HTR-8/SVneo (cell line): ENCODE measurements around the gene LTN1.
"Not testable (repeated sequence)": the region's sequence is repeated elsewhere in the genome, so short reads cannot be mapped to it uniquely, and the experiment has no call there.

Experiments used
- DNase-seq: peaks from one replicate; pipeline ENCODE4 v3.0.0; 2011; ENCODE audit warnings: low spot score, mixed read lengths; ENCODE audit not compliant: insufficient read length
- FAIRE-seq: peaks from 2 replicates; lab custom pipeline; 2011; peaks lifted over from hg19 to GRCh38; lab: Jason Lieb, UNC

The LTN1 gene

DNA sequence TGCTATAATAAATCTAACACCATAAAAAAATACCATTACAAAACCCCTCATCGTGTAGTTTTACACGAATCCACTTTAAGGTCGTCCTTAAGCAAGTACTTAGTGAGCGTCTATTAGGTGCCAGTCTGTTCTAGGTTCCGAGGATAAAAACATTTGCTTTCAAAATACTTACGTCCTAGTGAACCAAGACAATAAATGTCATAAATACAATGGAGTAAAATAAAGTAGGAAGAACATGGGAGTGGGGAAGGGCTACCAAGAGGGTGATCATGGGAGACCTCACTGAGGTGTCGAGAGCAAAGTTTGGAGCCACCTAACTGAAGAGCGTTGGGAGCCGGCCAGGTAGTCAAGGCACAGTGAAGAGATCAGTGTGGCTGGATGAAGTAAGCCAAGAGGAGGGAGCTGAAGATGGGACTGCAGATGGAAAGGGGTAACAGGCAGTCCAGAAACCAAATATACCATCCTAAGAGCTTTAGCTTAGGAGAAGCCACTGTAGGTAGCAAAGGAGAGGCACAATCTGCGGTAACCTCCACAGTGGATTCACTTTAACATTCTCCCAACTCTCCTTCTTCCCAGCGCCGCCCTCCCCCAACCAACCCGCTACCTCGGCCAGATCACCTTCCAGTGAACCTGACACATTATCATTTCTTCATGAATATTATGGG is 684 bp downstream of the LTN1 start:
- FAIRE-seq (no peak), DNase-seq (no peak)

DNA sequence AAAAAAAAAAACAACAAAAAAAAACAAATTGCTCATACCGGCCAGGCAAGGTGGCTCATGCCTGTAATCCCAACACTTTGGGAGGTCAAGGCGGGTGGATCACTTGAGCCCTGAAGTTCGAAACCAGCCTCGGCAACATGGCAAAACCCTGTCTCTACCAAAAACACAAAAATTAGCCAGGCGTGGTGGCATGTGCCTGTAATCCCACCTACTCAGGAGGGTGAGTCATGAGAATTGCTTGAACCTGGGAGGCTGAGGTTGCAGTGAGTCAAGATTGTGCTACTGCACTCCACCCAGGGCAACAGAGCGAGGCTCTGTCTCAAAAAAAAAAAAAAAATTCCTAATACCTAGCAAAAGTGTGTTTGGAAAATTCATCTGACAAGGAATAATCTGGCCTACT is 4.5 kb downstream of the LTN1 start:
- not testable (repeated sequence) for DNase-seq, FAIRE-seq

DNA sequence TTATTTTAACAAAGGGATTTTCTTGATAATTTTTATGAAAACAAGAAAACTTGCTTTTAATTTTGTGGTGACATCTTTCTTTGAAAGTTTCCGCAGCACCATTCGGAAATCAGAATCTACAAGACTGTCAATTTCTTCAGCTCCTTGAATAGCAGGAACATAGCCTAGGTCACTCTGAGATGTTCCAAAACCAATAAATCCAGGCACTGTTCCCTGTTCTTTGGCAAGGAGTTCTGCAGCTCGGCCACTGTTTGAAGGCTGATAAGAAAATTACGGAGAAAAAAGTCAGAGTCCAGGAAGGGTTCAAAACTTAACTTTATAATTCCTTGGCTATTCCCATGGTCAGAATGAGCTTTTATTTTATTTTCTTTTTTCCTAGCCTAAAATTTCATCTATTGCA is 6.0 kb downstream of the LTN1 start:
- no peak for FAIRE-seq
- no peak for DNase-seq

DNA sequence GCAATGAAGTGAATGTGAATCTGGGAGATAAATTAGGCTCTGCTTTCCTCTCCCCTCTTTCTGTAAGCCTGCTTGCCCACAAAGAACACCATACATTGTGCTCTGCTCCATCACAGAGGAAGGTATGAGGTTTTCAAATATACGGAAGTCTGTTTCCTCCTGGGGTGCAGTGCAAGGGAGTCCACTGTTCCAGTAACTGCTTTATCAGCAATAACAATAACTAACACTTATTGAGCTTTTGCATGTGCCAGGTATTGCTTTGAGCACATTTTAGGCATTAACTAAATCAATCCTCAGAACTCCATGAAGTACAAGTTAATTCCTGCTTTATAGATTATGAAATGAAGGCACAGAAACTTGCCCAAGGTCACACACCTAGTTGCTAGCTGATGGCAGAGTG is 10.0 kb downstream of the LTN1 start:
- DNase-seq (no peak), FAIRE-seq (no peak)

DNA sequence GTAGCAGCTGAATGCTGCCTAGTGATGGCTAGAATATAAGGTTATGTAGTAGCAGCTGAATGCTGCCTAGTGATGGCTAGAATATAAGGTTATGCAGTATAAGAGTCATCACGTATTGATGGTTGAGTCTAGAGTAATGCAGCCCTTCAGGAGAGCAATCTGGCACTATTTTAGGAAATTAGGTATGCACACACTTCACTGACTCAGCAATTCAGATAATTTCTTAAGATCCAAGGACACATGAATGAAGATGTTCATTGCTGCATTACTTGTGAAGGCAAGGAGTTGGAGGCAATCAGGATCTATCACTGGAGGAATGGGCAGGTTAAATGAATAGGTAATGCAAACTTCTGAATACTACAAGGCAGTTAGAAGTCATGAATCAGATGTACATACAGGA is 13.6 kb downstream of the LTN1 start:
- FAIRE-seq (peak; percentile 90), DNase-seq (no peak)

DNA sequence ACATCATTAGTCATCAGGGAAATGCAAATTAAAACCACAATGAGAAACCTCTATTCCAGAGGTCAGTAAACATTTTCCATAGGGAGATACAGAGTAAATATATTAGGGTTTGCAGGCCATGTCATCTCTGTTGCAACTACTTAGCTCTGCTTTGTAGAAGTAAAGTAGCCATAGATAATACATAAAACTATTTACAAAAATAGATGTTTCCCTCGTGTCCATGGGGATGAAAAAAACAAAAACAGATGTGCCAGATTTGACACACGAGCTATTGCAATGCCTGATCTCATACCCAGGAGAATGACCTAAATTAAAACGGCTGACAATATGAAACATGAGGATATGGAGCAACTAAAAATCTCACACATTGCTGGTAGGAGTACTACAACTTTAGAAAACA is 17.3 kb downstream of the LTN1 start:
- DNase-seq = no peak

DNA sequence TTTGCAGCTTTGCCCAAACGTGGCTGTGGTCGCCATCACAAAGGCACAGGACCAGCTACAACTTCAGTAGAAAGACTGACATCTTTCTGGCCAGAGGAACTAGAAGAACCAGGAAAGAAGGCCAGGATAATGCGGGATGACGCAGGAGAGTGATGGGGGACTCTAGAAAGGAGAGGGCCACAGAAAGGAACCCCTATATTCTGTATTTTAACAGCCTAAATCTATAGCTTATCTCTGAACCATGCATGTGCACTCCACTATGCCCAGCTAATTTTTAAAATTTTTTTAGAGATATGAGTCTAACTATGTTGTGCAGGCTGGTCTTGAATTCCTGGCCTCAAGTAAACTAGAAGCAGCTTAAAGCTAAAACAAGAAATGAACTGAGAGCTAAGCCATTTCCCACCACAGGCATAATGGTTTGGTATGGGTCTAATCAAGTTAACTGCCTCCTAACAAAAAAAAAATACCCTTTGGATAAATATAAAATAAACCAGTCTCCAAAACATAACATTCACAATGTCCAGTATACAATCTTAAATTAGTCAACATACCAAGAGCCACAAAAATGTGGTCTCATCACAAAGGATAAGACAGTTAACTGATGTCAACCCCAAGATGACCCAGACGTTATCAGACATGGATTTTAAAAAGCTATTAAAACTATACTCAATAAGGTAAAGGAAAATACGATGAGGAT is 18.0 kb downstream of the LTN1 start:
- FAIRE-seq (no peak), DNase-seq (no peak)

More for the DNA sequence above, 17.3 kb downstream of the LTN1 start:
- no peak for FAIRE-seq

DNA sequence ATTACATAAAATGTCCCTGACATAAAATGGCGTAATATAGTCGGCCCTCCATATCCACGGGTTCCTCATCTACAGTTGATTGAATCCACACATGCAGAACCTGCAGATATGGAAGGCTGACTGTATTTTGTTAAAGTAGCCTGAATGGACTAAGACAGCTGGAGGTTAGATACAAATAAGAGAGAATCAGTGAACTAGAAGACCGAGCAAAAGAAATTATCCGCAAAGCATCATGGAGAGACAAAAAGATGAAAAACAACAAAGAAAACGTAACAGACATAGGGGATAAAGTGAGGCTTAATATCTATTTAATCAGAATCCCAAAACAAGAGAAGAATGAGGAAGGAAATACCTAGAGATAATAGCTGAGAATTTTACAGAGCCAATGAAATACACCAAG is 20.3 kb downstream of the LTN1 start:
- FAIRE-seq = no peak
- no peak for DNase-seq

DNA sequence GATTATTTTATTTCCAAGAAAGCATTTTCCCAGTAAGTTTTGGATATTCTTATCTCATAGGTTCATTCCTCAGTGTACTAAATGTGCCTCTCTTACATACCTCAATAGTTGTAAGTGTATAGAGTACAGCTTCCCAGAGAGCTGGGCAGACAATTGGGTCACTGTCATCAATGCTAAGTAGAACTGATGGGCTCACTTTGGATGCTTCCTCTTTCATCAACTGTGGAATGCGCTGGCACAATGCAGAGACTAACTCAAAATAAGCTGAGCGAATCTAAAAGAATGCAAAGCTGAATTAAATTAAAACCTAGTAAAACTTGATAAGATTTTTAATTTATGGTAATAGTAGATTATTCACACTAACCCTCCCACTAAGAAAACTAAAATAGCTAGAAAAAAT is 21.5 kb downstream of the LTN1 start:
- no peak for FAIRE-seq
- DNase-seq = no peak

DNA sequence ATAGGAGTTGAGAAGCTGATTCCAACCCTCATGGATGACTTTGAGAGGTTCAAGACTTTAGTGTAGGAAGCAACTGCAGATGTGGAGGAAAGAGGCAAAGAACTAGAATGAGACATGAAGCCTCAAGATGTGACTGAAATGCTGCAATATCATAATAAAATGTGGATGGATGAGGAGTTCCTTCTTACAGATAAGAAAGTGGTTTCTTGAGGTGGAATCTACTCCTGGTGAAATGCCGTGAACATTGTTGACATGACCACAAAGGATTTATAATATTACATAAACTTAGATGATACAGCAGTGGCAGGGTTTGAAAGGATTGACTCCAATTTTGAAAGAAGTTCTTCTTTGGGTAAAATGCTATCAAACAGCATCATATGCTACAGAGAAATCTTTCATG is 28.8 kb downstream of the LTN1 start:
- FAIRE-seq (no peak), DNase-seq (no peak)

DNA sequence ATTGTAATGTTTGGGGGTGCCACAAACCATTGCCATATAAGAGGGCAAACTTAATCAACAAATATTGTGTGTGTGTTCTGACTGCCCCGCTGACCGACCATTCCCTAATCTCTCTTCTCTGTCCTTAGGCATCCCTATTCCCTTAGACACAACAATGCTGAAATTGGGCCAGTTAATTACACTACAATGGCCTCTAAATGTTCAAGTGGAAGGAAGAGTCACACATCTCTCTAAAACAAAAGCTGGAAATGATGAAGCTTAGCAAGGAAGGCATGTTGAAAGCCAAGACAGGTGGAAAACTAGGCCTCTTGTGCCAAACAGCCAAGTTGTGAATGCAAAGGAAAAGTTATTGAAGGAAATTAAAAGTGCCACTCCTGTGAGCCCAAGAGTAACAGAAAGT is 30.2 kb downstream of the LTN1 start:
- FAIRE-seq (no peak), DNase-seq (no peak)

DNA sequence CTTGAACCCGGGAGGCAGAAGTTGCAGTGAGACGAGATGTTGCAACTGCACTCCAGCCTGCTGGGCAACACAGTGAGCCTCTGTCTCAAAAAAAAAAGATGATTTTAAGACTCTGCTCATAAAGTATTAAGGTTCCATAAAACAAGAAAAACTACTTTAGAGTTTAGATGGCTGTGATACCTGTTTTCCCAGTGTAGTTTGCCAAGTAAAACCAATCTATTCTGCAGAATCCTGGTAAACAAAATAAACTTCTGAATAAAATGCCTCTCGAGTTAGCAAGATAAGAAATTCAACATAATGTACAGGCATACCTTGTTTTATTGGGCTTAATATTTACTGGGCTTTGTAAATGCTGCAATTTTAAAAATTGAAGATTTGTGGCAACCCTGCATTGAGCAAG is 30.8 kb downstream of the LTN1 start:
- DNase-seq (no peak), FAIRE-seq (no peak)

DNA sequence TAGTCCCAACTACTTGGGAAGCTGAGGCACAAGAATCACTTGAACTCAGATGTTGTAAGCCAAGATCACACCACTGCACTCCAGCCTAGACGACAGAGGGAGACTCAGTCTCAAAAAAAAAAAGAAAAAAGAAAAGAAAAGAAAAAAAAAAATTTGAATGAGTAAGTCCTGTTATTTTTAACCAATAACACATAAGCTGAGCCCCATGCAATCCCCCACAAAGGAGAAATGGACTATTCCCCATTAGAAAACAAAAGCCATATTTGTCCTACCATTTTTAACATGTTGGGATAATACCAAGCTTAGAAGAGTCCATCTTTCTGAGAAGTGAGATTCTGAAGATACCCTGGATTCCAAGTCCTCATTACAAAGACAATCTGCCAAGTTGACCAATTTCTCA is 32.4 kb downstream of the LTN1 start:
- FAIRE-seq = no peak
- DNase-seq = no peak

DNA sequence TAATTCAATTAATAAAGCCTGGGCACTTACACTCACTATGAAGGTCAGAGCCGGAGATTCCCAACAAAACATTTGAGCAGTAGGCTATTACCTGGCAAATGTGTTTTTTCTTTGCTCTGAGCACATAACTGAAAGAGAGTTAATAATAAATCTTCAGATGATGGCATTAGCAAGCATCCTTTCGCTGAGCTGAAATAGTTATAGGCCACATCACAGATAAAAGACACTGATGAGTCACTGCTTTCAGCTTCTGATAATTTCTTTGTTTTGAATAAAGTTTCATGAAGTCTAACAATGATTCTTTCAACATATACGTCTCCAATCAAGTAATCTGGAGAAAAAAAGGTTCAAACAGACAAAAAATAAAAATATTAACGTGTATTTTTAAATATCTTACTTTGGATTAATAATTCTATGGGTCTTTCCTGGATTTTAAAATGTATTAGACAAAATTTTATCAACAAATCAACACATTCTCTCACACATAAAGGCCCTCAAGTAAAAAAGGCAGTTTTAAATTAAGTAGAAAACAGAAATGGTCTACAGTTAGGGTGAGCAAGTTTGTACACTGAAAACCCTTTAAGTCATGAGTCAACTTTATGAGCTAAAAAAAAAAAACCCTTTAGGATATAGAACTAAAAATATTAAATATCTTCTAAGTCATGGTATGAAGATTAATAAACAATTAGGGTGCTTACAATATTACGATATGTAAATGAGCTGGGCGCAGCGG is 33.1 kb downstream of the LTN1 start:
- DNase-seq (peak; percentile 50), FAIRE-seq (no peak)

DNA sequence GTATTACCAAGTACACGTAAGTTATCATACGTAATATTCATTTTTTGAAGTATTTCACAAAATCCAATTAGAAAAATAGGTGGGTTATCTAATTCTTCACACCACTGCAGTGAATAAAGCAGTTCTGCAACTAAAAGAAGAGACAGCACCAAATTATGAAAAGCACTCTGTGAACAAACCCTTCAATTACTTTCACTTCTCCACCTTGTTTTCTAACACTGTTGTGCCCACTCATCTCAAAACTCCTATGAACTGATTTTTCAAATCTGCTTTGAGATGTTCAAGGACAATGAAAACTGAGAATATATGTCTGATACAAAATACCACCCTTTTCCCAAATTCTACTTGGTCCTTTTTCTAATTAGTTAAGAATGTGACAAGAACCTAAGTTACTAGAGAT is 39.4 kb downstream of the LTN1 start:
- DNase-seq (no peak), FAIRE-seq (no peak)

DNA sequence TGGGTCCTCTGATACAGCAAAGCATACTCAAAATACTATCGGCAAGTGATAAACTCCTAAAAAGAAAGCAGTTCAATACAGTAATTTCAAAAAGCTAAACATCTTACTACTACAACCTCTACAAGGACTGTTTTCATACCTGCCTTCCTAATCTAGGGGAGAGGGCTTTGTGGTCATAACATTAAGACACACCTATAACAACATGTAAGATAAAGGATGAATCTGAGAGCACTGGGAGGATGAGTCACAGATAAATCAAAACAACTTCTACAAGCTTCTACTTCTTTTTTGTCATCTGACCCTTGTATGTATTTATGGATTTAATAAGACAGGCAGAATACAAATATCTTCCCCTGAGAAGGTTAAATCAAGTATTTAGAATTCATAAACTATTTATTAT is 40.0 kb downstream of the LTN1 start:
- DNase-seq (no peak), FAIRE-seq (no peak)

DNA sequence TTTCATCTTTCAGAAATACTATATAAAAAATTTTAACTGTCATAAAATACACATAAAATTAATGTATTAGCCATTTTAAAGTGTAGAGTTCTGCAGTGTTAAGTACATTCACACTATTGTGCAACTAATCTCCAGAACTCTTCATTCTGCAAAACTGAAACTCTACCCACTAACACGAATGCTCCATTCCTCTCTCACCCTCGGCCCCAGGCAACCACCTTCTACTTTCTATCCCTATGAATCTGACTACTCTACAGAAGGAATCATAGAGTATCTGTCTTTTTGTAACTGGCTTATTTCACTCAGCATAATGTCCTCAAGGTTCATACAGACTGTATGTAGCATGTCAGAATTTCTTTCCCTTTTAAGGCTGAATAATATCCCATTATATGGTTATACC is 43.4 kb downstream of the LTN1 start:
- DNase-seq (no peak), FAIRE-seq (no peak)

DNA sequence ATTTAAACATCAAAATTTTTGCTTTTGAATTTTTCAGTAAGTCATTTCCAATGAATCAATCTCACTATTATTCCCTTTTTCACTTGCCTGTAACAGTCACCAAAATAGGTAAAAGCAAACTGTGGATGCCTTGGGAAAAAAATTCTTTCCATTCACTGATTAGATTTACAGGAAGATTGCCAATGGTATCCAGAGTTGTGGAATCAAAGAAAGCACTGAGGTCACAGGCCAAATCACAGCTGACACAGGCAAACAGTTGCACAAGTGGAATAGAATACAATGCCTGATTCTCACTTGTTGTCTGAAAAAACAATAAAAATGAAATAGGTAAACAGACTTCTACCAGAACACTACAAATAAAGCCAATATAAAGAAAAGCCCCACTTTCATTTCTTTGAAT is 48.4 kb downstream of the LTN1 start:
- DNase-seq (no peak), FAIRE-seq (no peak)

DNA sequence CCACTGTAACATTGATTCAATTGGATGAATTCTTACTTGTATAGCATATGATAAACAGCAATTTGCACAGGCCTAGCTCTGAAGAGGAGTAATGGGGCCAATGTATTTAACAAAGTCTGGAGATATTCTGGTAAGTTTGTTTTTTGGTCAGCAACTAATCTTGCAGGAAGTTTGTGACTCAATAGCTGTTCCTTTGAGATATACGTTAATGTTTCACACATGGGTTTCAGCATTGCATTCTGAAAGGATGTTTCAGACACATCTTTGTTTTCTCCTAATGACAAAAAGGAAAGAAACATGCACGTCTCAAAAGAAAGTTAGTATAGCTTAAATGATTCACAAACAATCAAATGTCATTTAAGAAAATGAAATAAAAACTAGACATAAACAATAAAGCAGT is 49.0 kb downstream of the LTN1 start:
- DNase-seq (no peak), FAIRE-seq (no peak)

DNA sequence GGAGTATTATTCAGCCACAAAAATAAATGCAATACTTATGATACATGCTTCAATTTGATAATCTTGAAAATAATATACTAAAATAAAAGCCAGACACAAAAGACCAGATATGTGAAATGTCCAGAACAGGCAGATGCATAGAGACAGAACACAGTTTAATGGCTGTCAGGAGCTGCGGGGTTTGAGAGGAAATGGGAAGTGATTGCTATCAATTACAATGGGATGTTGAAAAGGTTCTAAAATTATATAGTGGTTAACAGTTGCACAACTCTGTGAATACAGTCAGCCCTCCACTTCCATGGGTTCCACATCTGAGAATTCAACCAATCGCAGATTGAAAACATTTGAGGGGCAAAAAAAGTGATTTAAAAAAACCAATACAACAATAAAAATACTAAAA is 54.0 kb downstream of the LTN1 start:
- DNase-seq (no peak), FAIRE-seq (no peak)

DNA sequence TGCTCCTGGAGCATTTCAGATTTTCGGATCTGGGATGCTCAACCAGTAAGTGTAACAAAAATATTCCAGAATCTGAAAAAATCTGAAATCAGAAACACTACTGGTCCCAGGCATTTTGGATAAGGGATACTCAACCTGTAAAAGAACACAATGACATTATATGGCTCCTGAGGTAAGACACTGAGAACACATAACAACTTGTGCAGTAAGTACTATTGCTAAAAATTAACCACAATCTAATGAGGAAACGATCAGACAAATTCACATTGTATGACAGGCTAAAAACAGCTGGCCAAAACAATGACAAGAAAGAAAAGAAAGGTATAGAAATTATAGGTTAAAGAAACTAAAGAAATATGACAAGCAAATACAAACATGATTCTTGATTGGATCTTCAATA is 54.9 kb downstream of the LTN1 start:
- DNase-seq (no peak), FAIRE-seq (no peak)

DNA sequence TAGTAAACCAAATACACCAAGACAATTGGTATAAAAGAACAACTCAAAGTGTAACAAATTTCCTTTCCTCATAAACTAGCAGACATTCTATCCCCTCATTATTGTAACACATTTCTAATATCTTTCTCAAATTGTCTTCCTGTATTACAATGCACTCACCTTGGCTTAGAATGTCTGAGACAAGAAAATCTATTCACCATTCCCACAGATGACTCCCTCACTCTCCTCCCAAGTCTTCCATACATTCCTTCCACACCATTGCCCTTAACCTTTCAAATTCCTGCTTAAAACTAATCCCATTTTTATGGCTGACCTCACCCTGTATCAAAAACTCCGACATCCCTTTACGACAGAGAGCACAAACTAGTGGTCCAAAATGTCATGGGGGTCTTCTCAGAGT is 56.0 kb downstream of the LTN1 start:
- no peak for FAIRE-seq
- DNase-seq = no peak
